ENCODE results near the gene CDK19.

DNA sequence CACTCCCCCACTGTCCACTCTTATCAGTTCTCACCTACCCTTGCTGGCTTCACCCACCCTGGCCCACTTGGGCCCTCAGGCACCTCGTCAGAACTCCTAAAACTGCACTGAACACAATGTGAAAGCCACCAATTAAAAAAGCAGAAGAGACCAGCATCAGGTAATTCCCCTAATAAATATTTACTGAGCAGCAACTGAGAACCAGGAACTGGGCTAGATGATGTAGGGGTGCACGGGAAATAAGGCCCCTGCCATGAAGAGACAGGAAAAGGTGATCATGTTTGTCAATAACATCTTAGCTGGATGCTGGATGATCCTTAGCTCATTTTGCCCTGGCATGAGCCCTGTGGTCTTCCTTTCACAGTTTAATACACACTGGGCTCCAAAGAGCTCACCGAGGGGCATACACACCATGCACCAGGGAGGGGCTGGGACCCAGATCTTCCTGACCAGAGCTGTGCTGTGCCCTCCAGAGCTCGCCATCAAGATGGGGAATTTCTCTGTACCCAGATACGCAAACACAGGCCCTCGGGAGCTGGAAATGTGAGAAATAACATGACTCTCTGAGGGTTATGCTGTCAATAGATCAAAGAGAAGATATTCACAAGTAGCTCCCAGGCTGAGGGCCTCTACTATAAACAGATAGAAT is 225.3 kb downstream of the CDK19 start:
- TF ChIP-seq, protein P1, sequence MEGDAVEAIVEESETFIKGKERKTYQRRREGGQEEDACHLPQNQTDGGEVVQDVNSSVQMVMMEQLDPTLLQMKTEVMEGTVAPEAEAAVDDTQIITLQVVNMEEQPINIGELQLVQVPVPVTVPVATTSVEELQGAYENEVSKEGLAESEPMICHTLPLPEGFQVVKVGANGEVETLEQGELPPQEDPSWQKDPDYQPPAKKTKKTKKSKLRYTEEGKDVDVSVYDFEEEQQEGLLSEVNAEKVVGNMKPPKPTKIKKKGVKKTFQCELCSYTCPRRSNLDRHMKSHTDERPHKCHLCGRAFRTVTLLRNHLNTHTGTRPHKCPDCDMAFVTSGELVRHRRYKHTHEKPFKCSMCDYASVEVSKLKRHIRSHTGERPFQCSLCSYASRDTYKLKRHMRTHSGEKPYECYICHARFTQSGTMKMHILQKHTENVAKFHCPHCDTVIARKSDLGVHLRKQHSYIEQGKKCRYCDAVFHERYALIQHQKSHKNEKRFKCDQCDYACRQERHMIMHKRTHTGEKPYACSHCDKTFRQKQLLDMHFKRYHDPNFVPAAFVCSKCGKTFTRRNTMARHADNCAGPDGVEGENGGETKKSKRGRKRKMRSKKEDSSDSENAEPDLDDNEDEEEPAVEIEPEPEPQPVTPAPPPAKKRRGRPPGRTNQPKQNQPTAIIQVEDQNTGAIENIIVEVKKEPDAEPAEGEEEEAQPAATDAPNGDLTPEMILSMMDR (IDR thresholded peaks at IDR 0.05), result no peak
- TF ChIP-seq ZFX (IDR thresholded peaks at IDR 0.05; ENCODE audit: borderline replicate concordance), result no peak

Measured in 22Rv1 (cell line).